Large intestine (tissue), 3 donors: Measurements from ENCODE around the gene KCNK7. TPM values are rescaled to one million over a fixed set of nuclear protein-coding genes. Genes with fewer than 3 reads are reported as not detected.
A peak's percentile ranks its signal among the peaks of the same experiment; 100 is the strongest.

Experiments
- DNase-seq, 2 donors: peaks; one replicate each; pipeline versions ENCODE4 v3.0.0 to v3.0.0-alpha.2; 2013
- H3K27ac ChIP-seq: one replicate; pipeline ENCODE4 v1.5.1; 2013; ENCODE audit warnings: low read length
- H3K27me3 ChIP-seq: 2 replicates; pipeline ENCODE4 v1.6.1; 2013; ENCODE audit warnings: low read length; ENCODE audit not compliant: control insufficient read depth, insufficient read depth
- H3K36me3 ChIP-seq: 2 replicates; pipeline ENCODE4 v1.6.1; 2013; ENCODE audit warnings: low read length; ENCODE audit not compliant: control insufficient read depth, insufficient read depth
- H3K4me1 ChIP-seq: one replicate; pipeline ENCODE4 v1.6.1; 2013; ENCODE audit warnings: low read length; ENCODE audit not compliant: control insufficient read depth, insufficient read depth
- H3K4me3 ChIP-seq: one replicate; pipeline ENCODE4 v1.5.1; 2013; ENCODE audit warnings: low read length
- H3K9me3 ChIP-seq: one replicate; pipeline ENCODE4 v1.6.1; 2013; ENCODE audit warnings: mild to moderate bottlenecking, low read depth, low read length, moderate library complexity; ENCODE audit not compliant: control insufficient read depth
- WGBS: methylation state at CpG from one replicate; pipeline ENCODE4 v1.1.5; 2013; ENCODE audit warnings: low lambda C conversion rate; ENCODE audit not compliant: insufficient coverage; 5-methylcytosine and 5-hydroxymethylcytosine counted together
- polyA plus RNA-seq: library from polyadenylated mRNA; unstranded; fragments of 120-200 nt; gene quantifications from one replicate; pipeline ENCODE4 v1.2.1, GENCODE V29; 2013

KCNK7 gene
- polyA plus RNA-seq, 1 donor = 0.49 TPM

GRCh38 chr11:65586247-65586630 is 9.4 kb downstream of the KCNK7 start:
- no CpG with 5 or more reads among the region's 4 CpGs for WGBS
- peaks cover 10% of the 10 kb centered on the region for H3K27me3 ChIP-seq
- H3K4me3 ChIP-seq = no peak overlapping the region
- no peak for DNase-seq
- peaks cover 15% of the 10 kb centered on the region for H3K4me1 ChIP-seq
- peaks cover 38% of the 10 kb centered on the region for H3K36me3 ChIP-seq
- H3K9me3 ChIP-seq = no peaks in the 10 kb centered on the region
- no peak overlapping the region for H3K27ac ChIP-seq

GRCh38 chr11:65585396-65586246 is 10.0 kb downstream of the KCNK7 start:
- H3K4me1 ChIP-seq = peaks cover 15% of the 10 kb centered on the region
- H3K9me3 ChIP-seq = no peaks in the 10 kb centered on the region
- peaks cover 42% of the 10 kb centered on the region for H3K36me3 ChIP-seq
- H3K4me3 ChIP-seq = no peak overlapping the region
- H3K27ac ChIP-seq = no peak overlapping the region
- DNase-seq = no peak
- H3K27me3 ChIP-seq = peaks cover 10% of the 10 kb centered on the region
- no CpG with 5 or more reads among the region's 51 CpGs for WGBS

- H3K27me3 ChIP-seq = peaks cover 10% of the 10 kb centered on the region
- peaks cover 15% of the 10 kb centered on the region for H3K4me1 ChIP-seq
- no peak overlapping the region for H3K4me3 ChIP-seq
- no CpG with 5 or more reads among the region's 46 CpGs for WGBS
- H3K36me3 ChIP-seq = peaks cover 43% of the 10 kb centered on the region
- H3K9me3 ChIP-seq = no peaks in the 10 kb centered on the region
- no peak overlapping the region for H3K27ac ChIP-seq
- peak in 1 of 2 donors; percentile 58 for DNase-seq
Observed at GRCh38 chr11:65584723-65585171, 10.9 kb downstream of the KCNK7 start.

GRCh38 chr11:65584106-65584505 is 11.5 kb downstream of the KCNK7 start:
- peaks cover 19% of the 10 kb centered on the region for H3K4me1 ChIP-seq
- peaks cover 10% of the 10 kb centered on the region for H3K27me3 ChIP-seq
- no peak overlapping the region for H3K4me3 ChIP-seq
- DNase-seq = no peak
- H3K27ac ChIP-seq = no peak overlapping the region
- no CpG with 5 or more reads among the region's 8 CpGs for WGBS
- H3K9me3 ChIP-seq = no peaks in the 10 kb centered on the region
- peaks cover 47% of the 10 kb centered on the region for H3K36me3 ChIP-seq

- no peak for DNase-seq
- no peak overlapping the region for H3K4me3 ChIP-seq
- H3K27me3 ChIP-seq = peaks cover 10% of the 10 kb centered on the region
- H3K27ac ChIP-seq = no peak overlapping the region
- no CpG with 5 or more reads among the region's 10 CpGs for WGBS
- peaks cover 47% of the 10 kb centered on the region for H3K36me3 ChIP-seq
- H3K9me3 ChIP-seq = no peaks in the 10 kb centered on the region
- H3K4me1 ChIP-seq = peaks cover 21% of the 10 kb centered on the region
Observed at GRCh38 chr11:65583589-65583988, 12.0 kb downstream of the KCNK7 start.

- H3K4me1 ChIP-seq = peaks cover 30% of the 10 kb centered on the region
- H3K4me3 ChIP-seq = no peak overlapping the region
- H3K9me3 ChIP-seq = no peaks in the 10 kb centered on the region
- H3K36me3 ChIP-seq = peaks cover 43% of the 10 kb centered on the region
- no CpG with 5 or more reads among the region's 3 CpGs for WGBS
- DNase-seq = no peak
- no peak overlapping the region for H3K27ac ChIP-seq
- H3K27me3 ChIP-seq = peaks cover 10% of the 10 kb centered on the region
Observed at GRCh38 chr11:65581928-65582327, 13.7 kb downstream of the KCNK7 start.

GRCh38 chr11:65580756-65581155 is 14.8 kb downstream of the KCNK7 start:
- Histone ChIP-seq H3K9me3 (no peaks in the 10 kb centered on the region), H3K36me3 (peaks cover 34% of the 10 kb centered on the region), H3K4me3 (no peak overlapping the region), H3K4me1 (peaks cover 38% of the 10 kb centered on the region), H3K27me3 (peaks cover 10% of the 10 kb centered on the region), H3K27ac (no peak overlapping the region)
- WGBS = no CpG with 5 or more reads among the region's 8 CpGs
- DNase-seq = no peak

GRCh38 chr11:65580031-65580692 is 15.4 kb downstream of the KCNK7 start:
- Histone ChIP-seq H3K36me3 (peaks cover 29% of the 10 kb centered on the region), H3K4me3 (no peak overlapping the region), H3K27ac (no peak overlapping the region), H3K9me3 (no peaks in the 10 kb centered on the region), H3K27me3 (peaks cover 10% of the 10 kb centered on the region), H3K4me1 (peaks cover 39% of the 10 kb centered on the region)
- WGBS = no CpG with 5 or more reads among the region's 19 CpGs
- DNase-seq = no peak

- Histone ChIP-seq H3K9me3 (no peaks in the 10 kb centered on the region), H3K27ac (no peak overlapping the region), H3K4me3 (no peak overlapping the region), H3K4me1 (peaks cover 46% of the 10 kb centered on the region), H3K36me3 (peaks cover 29% of the 10 kb centered on the region), H3K27me3 (peaks cover 5% of the 10 kb centered on the region)
- no CpG with 5 or more reads among the region's 4 CpGs for WGBS
- DNase-seq = no peak
Observed at GRCh38 chr11:65579291-65579690, 16.3 kb downstream of the KCNK7 start.

- peak overlapping the region; percentile 50 for H3K27ac ChIP-seq
- no peaks in the 10 kb centered on the region for H3K27me3 ChIP-seq
- H3K4me1 ChIP-seq = peaks cover 50% of the 10 kb centered on the region
- H3K36me3 ChIP-seq = peaks cover 30% of the 10 kb centered on the region
- DNase-seq = peak in 1 of 2 donors; percentile 71
- H3K4me3 ChIP-seq = no peak overlapping the region
- no peaks in the 10 kb centered on the region for H3K9me3 ChIP-seq
- no CpG with 5 or more reads among the region's 3 CpGs for WGBS
Observed at GRCh38 chr11:65578667-65579066, 16.9 kb downstream of the KCNK7 start.
